ENCODE results near the gene SLX4IP. TPM values are rescaled to one million over a fixed set of nuclear protein-coding genes. Genes with fewer than 3 reads are reported as not detected.

SLX4IP gene
- total RNA-seq, 2 donors from 2014 or later, result 7.0 to 8.2 TPM

DNA sequence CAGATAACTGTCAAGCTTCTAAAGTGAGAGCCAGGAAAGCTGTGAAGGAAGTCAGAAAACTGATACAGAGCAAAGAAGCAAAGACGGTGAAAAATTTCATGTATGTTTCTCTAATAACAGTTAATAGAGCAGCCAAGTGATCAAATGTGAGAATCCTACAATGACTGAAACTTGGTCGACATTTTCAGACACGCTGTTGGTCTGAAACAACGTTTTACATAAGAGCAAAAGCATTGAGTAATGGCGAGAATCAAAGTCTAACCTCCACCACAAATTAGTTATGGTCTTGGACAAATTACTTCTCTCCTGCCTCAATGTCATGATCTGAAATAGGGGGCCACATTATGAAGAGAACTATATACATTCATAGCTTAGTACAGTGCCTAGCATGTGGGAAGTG, 4.4 kb upstream of the SLX4IP start:
- H3K27me3 ChIP-seq (replicated peaks; ENCODE audit: insufficient read depth), result no peaks in the 10 kb centered on the region
- no peak for DNase-seq (ENCODE audit: low spot score)
- H3K9me3 ChIP-seq, result no peaks in the 10 kb centered on the region
- 88% methylated on average over 5 of the region's 5 CpGs for WGBS
- H3K27ac ChIP-seq, result no peak overlapping the region
- TF ChIP-seq POLR2AphosphoS5 (IDR thresholded peaks at IDR 0.05) (no peak), POLR2A (IDR thresholded peaks at IDR 0.05) (no peak)
- TF ChIP-seq, protein P1, sequence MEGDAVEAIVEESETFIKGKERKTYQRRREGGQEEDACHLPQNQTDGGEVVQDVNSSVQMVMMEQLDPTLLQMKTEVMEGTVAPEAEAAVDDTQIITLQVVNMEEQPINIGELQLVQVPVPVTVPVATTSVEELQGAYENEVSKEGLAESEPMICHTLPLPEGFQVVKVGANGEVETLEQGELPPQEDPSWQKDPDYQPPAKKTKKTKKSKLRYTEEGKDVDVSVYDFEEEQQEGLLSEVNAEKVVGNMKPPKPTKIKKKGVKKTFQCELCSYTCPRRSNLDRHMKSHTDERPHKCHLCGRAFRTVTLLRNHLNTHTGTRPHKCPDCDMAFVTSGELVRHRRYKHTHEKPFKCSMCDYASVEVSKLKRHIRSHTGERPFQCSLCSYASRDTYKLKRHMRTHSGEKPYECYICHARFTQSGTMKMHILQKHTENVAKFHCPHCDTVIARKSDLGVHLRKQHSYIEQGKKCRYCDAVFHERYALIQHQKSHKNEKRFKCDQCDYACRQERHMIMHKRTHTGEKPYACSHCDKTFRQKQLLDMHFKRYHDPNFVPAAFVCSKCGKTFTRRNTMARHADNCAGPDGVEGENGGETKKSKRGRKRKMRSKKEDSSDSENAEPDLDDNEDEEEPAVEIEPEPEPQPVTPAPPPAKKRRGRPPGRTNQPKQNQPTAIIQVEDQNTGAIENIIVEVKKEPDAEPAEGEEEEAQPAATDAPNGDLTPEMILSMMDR (IDR thresholded peaks at IDR 0.05), result no peak
- H3K36me3 ChIP-seq, result no peaks in the 10 kb centered on the region
- H3K4me1 ChIP-seq (replicated peaks), result peaks cover 5% of the 10 kb centered on the region
- H3K4me3 ChIP-seq, result no peak overlapping the region
- intact Hi-C loops (cut with DNase I), result loop anchor here (5.0 kb wide), 1 partner anchor 213 kb away; the partner anchor contains the start of gene SNAP25

DNA sequence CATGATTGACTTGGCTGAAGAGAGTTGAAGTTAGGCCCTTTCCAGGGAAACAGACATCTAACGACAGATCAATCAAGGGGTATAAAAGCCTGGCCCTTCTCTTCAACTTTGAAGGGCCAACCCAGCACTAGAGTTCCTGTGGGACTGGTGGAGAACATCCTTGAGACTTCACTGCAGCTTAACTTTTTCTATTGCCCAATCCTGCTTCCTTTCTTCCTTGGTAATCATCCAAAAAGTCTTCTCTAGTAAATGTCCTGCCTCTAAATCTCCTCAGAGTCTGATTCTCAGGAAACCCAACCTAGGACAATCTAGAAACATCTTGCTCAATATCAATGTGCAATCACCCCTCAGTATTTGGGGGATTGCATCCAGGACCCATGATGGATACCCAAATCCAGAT, 3.0 kb upstream of the SLX4IP start:
- H3K27me3 ChIP-seq (replicated peaks; ENCODE audit: insufficient read depth), result no peaks in the 10 kb centered on the region
- WGBS, result 47% methylated on average over 1 of the region's 1 CpG
- H3K9me3 ChIP-seq, result no peaks in the 10 kb centered on the region
- TF ChIP-seq POLR2A (IDR thresholded peaks at IDR 0.05) (no peak), POLR2AphosphoS5 (IDR thresholded peaks at IDR 0.05) (no peak)
- TF ChIP-seq, protein P1 (IDR thresholded peaks at IDR 0.05), result no peak
- DNase-seq (ENCODE audit: low spot score), result no peak
- H3K27ac ChIP-seq, result no peak overlapping the region
- H3K36me3 ChIP-seq, result no peaks in the 10 kb centered on the region
- no peak overlapping the region for H3K4me3 ChIP-seq
- H3K4me1 ChIP-seq (replicated peaks), result peaks cover 5% of the 10 kb centered on the region
- intact Hi-C loops (cut with DNase I), result loop anchor here (5.0 kb wide), 1 partner anchor 215 kb away; the partner anchor contains the start of gene SNAP25

DNA sequence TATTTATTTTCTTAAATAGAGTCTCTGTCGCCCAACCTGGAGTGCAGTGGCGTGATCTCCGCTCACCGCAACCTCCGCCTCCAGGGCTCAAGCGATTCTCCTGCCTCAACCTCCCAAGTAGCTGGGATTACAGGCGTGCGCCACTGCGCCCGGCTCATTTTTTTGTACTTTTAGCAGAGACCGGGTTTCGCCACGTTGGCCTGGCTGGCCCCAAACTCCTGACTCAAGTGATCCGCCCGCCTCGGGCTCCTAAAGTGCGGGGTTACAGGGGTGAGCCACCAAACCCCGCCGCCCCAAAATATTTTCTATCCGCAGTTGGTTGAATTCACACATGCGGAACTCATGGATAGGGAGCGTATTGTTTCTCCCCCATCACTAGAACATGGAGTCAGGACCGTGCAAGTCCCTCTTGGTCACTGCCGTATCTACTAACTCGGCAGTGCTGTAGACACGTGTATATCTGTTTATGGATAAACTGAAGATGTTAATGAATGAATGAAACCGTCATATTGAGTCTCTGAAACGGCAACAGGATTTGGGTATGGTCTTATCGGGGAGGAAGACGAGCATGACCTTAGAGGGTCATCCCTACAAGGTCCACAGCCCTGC, 2.0 kb upstream of the SLX4IP start:
- H3K27me3 ChIP-seq (replicated peaks; ENCODE audit: insufficient read depth), result no peaks in the 10 kb centered on the region
- 50% methylated on average over 30 of the region's 30 CpGs for WGBS
- H3K36me3 ChIP-seq, result no peaks in the 10 kb centered on the region
- no peaks in the 10 kb centered on the region for H3K9me3 ChIP-seq
- peak overlapping the region; percentile 93 for H3K27ac ChIP-seq
- peaks cover 5% of the 10 kb centered on the region for H3K4me1 ChIP-seq (replicated peaks)
- TF ChIP-seq POLR2A (IDR thresholded peaks at IDR 0.05) (no peak), POLR2AphosphoS5 (IDR thresholded peaks at IDR 0.05) (no peak)
- TF ChIP-seq, protein P1 (IDR thresholded peaks at IDR 0.05), result no peak
- intact Hi-C loops (cut with DNase I), result loop anchor here (5.0 kb wide), 1 partner anchor 216 kb away; the partner anchor contains the start of gene SNAP25
- peak overlapping the region; percentile 77 to 83 for H3K4me3 ChIP-seq
- no peak for DNase-seq (ENCODE audit: low spot score)

DNA sequence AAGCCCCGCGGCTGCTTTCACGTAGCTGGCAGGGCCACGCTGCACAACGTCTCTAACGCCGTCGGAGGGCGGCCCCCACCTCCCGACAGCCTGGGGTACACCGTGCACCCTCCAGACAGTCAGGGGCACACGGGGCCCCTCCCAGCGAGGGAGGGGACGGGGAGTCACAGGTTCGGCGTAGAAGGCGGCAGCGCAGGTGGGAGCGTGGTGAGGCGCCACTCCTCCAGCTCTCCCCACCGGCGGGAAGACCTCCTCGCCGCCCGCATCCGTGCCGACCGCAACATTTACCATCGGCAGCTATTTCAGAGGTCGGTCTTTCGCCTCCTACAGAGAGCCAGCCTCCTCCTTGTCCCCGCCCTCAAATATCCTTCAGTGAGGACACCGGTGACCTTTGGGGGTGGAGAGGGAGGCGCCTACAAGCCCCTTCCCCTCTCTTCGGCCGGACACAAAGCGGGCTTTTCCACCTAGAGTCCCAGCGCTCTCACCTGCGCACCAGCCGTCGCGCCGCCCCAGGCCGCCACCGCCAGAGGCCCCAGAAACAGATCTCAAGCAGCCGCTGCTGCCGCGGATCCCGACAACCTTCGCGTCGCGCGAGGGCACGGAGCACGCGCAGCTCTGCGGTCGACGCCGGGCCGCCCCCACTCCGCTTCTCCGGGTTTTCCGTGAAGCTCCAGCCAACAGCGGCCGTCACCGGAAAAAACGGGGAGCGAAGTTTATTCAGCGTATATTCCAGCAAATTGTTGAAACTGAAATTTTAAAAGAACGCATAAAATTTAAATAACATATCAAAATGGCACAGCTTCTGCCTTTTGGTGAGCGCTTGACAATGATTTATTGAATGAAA, 1.3 kb upstream of the SLX4IP start, which contains the start of gene MKKS:
Gene MKKS (minus strand): TSS at position 600 of the 844 bp plus-strand sequence. CDS start 20,708 bp downstream, outside the sequence.
- Histone ChIP-seq H3K9me3 (no peaks in the 10 kb centered on the region), H3K27ac (peak within 1 kb of the TSS; percentile 93), H3K27me3 (replicated peaks; ENCODE audit: insufficient read depth) (no peaks in the 10 kb centered on the region), H3K4me3 (peak within 1 kb of the TSS; percentile 77 to 83), H3K4me1 (replicated peaks) (peaks cover 5% of the 10 kb centered on the region), H3K36me3 (no peaks in the 10 kb centered on the region)
- TF ChIP-seq, protein P1 (IDR thresholded peaks at IDR 0.05), result peak in 2 of 4 experiments; percentile 20 to 21
- TF ChIP-seq POLR2A (IDR thresholded peaks at IDR 0.05), result peak; percentile 46
- TF ChIP-seq POLR2AphosphoS5 (IDR thresholded peaks at IDR 0.05), result no peak
- under 1% methylated on average over 70 of the region's 73 CpGs for WGBS
- intact Hi-C loops (cut with DNase I), result loop anchor here (2.0 to 5.0 kb wide), 2 partner anchors 217 to 239 kb away; partner anchors contain the start of genes JAG1 and SNAP25
- peak; percentile 82 for DNase-seq (ENCODE audit: low spot score)

All from prostate gland (tissue), 2 donors.